ENCODE results near the gene THAP3.

Gene THAP3

GRCh38 chr1:6624710-6625583 is at the start of gene THAP3:
Gene THAP3, plus strand, starts transcription at chr1:6624868. Its CDS starts 351 bp downstream, at chr1:6625219.
- DNase-seq: peak in 1 of 2 experiments; percentile 61

GRCh38 chr1:6577831-6578525 is 46.7 kb upstream of the THAP3 start:
- no peak for DNase-seq

GRCh38 chr1:6578624-6579373 is 45.9 kb upstream of the THAP3 start:
- DNase-seq: no peak

- peak; percentile 90 to 98 for DNase-seq
Observed at GRCh38 chr1:6579374-6580118, 45.1 kb upstream of the THAP3 start, which contains the start of gene ZBTB48. Gene ZBTB48, plus strand, starts transcription at chr1:6579994. Its CDS starts 616 bp downstream, at chr1:6580610.

- no peak for DNase-seq
Observed at GRCh38 chr1:6580119-6580592, 44.5 kb upstream of the THAP3 start.

GRCh38 chr1:6580593-6581409 is 43.9 kb upstream of the THAP3 start:
- no peak for DNase-seq

GRCh38 chr1:6581561-6582305 is 42.9 kb upstream of the THAP3 start:
- DNase-seq: no peak

- no peak for DNase-seq
Observed at GRCh38 chr1:6582370-6582769, 42.3 kb upstream of the THAP3 start.

GRCh38 chr1:6584126-6585080 is 40.3 kb upstream of the THAP3 start:
- no peak for DNase-seq

GRCh38 chr1:6585081-6585722 is 39.5 kb upstream of the THAP3 start:
- DNase-seq: peak in 1 of 2 experiments; percentile 16

GRCh38 chr1:6585841-6586240 is 38.8 kb upstream of the THAP3 start:
- DNase-seq: no peak

GRCh38 chr1:6586404-6586816 is 38.3 kb upstream of the THAP3 start:
- no peak for DNase-seq

GRCh38 chr1:6587261-6588005 is 37.2 kb upstream of the THAP3 start:
- no peak for DNase-seq

GRCh38 chr1:6588128-6588892 is 36.4 kb upstream of the THAP3 start:
- no peak for DNase-seq

- DNase-seq: no peak
Observed at GRCh38 chr1:6588893-6589520, 35.7 kb upstream of the THAP3 start.

- DNase-seq: no peak
Observed at GRCh38 chr1:6590046-6590445, 34.6 kb upstream of the THAP3 start.

GRCh38 chr1:6591222-6591621 is 33.4 kb upstream of the THAP3 start:
- DNase-seq: no peak
